H1 (cell line): Measurements from ENCODE around the gene ZNF556. TPM values are rescaled to one million over a fixed set of nuclear protein-coding genes. Genes with fewer than 3 reads are reported as not detected.
A peak's percentile ranks its signal among the peaks of the same experiment; 100 is the strongest.

Experiments
- CTCF ChIA-PET: fragments of 300-600 bp; sonication (Branson Sonifier 250); formaldehyde crosslinking; loops from one replicate; lab custom pipeline; 2021; ENCODE audit not compliant: partially characterized antibody; lab: Charles Lee
- POLR2A ChIA-PET: fragments of 300-600 bp; sonication (Branson Sonifier 250); formaldehyde crosslinking; loops from one replicate; lab custom pipeline; 2021; ENCODE audit warnings: inconsistent platforms; ENCODE audit not compliant: partially characterized antibody; lab: Charles Lee
- DNase-seq, 2 experiments: peaks; one replicate each; pipeline versions ENCODE4 v3.0.0 to v3.0.0-alpha.2; 2010 to 2022; ENCODE audit warnings: low spot score in 2 of 2, low read depth in 1 of 2, mixed read lengths in 1 of 2
- FAIRE-seq: peaks from 2 replicates; lab custom pipeline; 2011; peaks lifted over from hg19 to GRCh38; lab: Jason Lieb, UNC
- H2AFZ ChIP-seq: 2 replicates; pipeline ENCODE4 v1.8.1; 2012; ENCODE audit warnings: low read length, inconsistent platforms
- H2AK5ac ChIP-seq: 2 replicates; pipeline ENCODE4 v1.6.1; 2013; ENCODE audit warnings: low read depth, low read length
- H2BK120ac ChIP-seq: replicated peaks from 2 replicates; pipeline ENCODE3; 2013; ENCODE audit warnings: low read depth, low read length, inconsistent platforms
- H2BK12ac ChIP-seq: 2 replicates; pipeline ENCODE4 v1.6.1; 2013; ENCODE audit warnings: low read depth, low read length
- H2BK15ac ChIP-seq: 2 replicates; pipeline ENCODE4 v1.6.1; 2013; ENCODE audit warnings: low read length
- H2BK20ac ChIP-seq: 2 replicates; pipeline ENCODE4 v1.6.1; 2013; ENCODE audit warnings: low read length
- H2BK5ac ChIP-seq: 2 replicates; pipeline ENCODE4 v1.6.1; 2013; ENCODE audit warnings: low read depth, low read length
- H3K14ac ChIP-seq: 2 replicates; pipeline ENCODE4 v1.6.1; 2013; ENCODE audit warnings: inconsistent platforms; ENCODE audit not compliant: insufficient read length
- H3K18ac ChIP-seq: 2 replicates; pipeline ENCODE4 v1.6.1; 2013; ENCODE audit warnings: low read length; ENCODE audit errors: extremely low read depth
- H3K23ac ChIP-seq: 2 replicates; pipeline ENCODE4 v1.6.1; 2013; ENCODE audit warnings: inconsistent platforms; ENCODE audit not compliant: insufficient read length
- H3K23me2 ChIP-seq: 2 replicates; pipeline ENCODE4 v1.6.1; 2013; ENCODE audit warnings: low read depth, low read length
- H3K27ac ChIP-seq: 2 replicates; pipeline ENCODE4 v1.6.1; 2011; ENCODE audit warnings: low read depth, low read length, inconsistent platforms
- H3K27me3 ChIP-seq, 4 experiments: replicated peaks in 1 of 4; 1 replicate in 1 of 4; 2 replicates in 3 of 4; pipeline versions ENCODE4 v1.6.1 to v1.8.1; 2011 to 2013; ENCODE audit warnings: low read length in 3 of 4, mild to moderate bottlenecking in 3 of 4, inconsistent platforms in 2 of 4, mixed read lengths in 2 of 4, moderate library complexity in 1 of 4; ENCODE audit not compliant: control insufficient read depth in 3 of 4, insufficient read depth in 3 of 4; ENCODE audit errors: extremely low read depth in 1 of 4
- H3K36me3 ChIP-seq, 4 experiments: 2 replicates each; pipeline versions ENCODE4 v1.6.1 to v1.8.1; 2011 to 2013; ENCODE audit warnings: mild to moderate bottlenecking in 4 of 4, low read length in 3 of 4, moderate library complexity in 2 of 4, control low read depth in 1 of 4, inconsistent platforms in 1 of 4; ENCODE audit not compliant: insufficient read depth in 4 of 4, control insufficient read depth in 2 of 4
- H3K4ac ChIP-seq: replicated peaks from 2 replicates; pipeline ENCODE3; 2013; ENCODE audit warnings: low read length, low read depth, mixed read lengths, inconsistent platforms; ENCODE audit not compliant: insufficient read length
- H3K4me1 ChIP-seq, 4 experiments: replicated peaks in 1 of 4; 1 replicate in 1 of 4; 2 replicates in 3 of 4; pipeline versions ENCODE4 v1.6.1 to v1.8.1; 2011 to 2013; ENCODE audit warnings: low read length in 3 of 4, inconsistent platforms in 2 of 4, mixed read lengths in 1 of 4; ENCODE audit not compliant: insufficient read depth in 4 of 4, control insufficient read depth in 3 of 4
- H3K4me2 ChIP-seq, 2 experiments: 2 replicates each; pipeline versions ENCODE4 v1.6.1 to v1.8.1; 2011 to 2013; ENCODE audit warnings: low read depth in 2 of 2, low read length in 2 of 2, control low read depth in 1 of 2, inconsistent platforms in 1 of 2, mild to moderate bottlenecking in 1 of 2; ENCODE audit not compliant: insufficient read depth in 1 of 2
- H3K4me3 ChIP-seq, 4 experiments: fragments of 200-600, 300-600 bp in 1 of 4; sonication (generic), shearing (Covaris generic), sonication (Bioruptor Twin) in 1 of 4; 2 replicates each; pipeline versions ENCODE4 v1.5.1 to v1.8.1; 2011 to 2016; ENCODE audit warnings: low read length in 4 of 4, low read depth in 3 of 4, control low read depth in 2 of 4, inconsistent platforms in 2 of 4, mild to moderate bottlenecking in 2 of 4, mixed read lengths in 1 of 4, moderate library complexity in 1 of 4; ENCODE audit not compliant: insufficient read depth in 2 of 4; ENCODE audit errors: extremely low read depth in 1 of 4
- H3K56ac ChIP-seq: replicated peaks from 2 replicates; pipeline ENCODE3; 2013; ENCODE audit warnings: low read depth, mild to moderate bottlenecking, mixed read lengths, low read length, inconsistent platforms; ENCODE audit not compliant: insufficient read length
- H3K79me1 ChIP-seq: 2 replicates; pipeline ENCODE4 v1.6.1; 2013; ENCODE audit warnings: low read depth, low read length, control low read depth
- H3K79me2 ChIP-seq, 2 experiments: 2 replicates each; pipeline versions ENCODE4 v1.6.1 to v1.8.1; 2012 to 2013; ENCODE audit warnings: low read length in 2 of 2, mild to moderate bottlenecking in 2 of 2, inconsistent platforms in 1 of 2; ENCODE audit not compliant: insufficient read depth in 2 of 2, control insufficient read depth in 1 of 2
- H3K9ac ChIP-seq, 4 experiments: replicated peaks in 1 of 4; 1 replicate in 1 of 4; 2 replicates in 3 of 4; pipeline versions ENCODE4 v1.6.1 to v1.8.1; 2011 to 2013; ENCODE audit warnings: low read depth in 3 of 4, low read length in 3 of 4, control low read depth in 2 of 4, mild to moderate bottlenecking in 2 of 4, moderate library complexity in 2 of 4, inconsistent platforms in 1 of 4; ENCODE audit errors: extremely low read depth in 1 of 4
- H3K9me3 ChIP-seq, 2 experiments: 2 replicates each; pipeline versions ENCODE4 v1.6.1 to v1.8.1; 2012 to 2013; ENCODE audit warnings: mild to moderate bottlenecking in 2 of 2, moderate library complexity in 2 of 2, control low read depth in 1 of 2, inconsistent platforms in 1 of 2, low read depth in 1 of 2, low read length in 1 of 2, mixed read lengths in 1 of 2; ENCODE audit not compliant: insufficient read depth in 2 of 2
- H4K20me1 ChIP-seq, 2 experiments: replicated peaks in 1 of 2; 2 replicates each; pipeline versions ENCODE3 to v1.8.1; 2011 to 2013; ENCODE audit warnings: inconsistent platforms in 2 of 2, low read length in 2 of 2, mild to moderate bottlenecking in 1 of 2; ENCODE audit not compliant: insufficient read depth in 2 of 2, control insufficient read depth in 1 of 2
- H4K5ac ChIP-seq: 2 replicates; pipeline ENCODE4 v1.6.1; 2013; ENCODE audit warnings: low read length, low read depth, mixed read lengths, inconsistent platforms; ENCODE audit not compliant: insufficient read length
- H4K8ac ChIP-seq: 2 replicates; pipeline ENCODE4 v1.8.0; 2013; ENCODE audit warnings: mild to moderate bottlenecking, moderate library complexity, low read length, inconsistent platforms; ENCODE audit not compliant: insufficient read depth; ENCODE audit errors: extremely low read depth
- H4K91ac ChIP-seq: replicated peaks from 2 replicates; pipeline ENCODE3; 2013; ENCODE audit warnings: low read length, mixed read lengths, inconsistent platforms; ENCODE audit not compliant: insufficient read length
- RNF2 ChIP-seq: fragments of 200-900, 300-1000 bp; sonication (generic); IDR thresholded peaks from 2 replicates; pipeline ENCODE4 v1.7.1; 2016; ENCODE audit warnings: borderline replicate concordance, low read depth, mild to moderate bottlenecking, antibody characterized with exemption, low read length; ENCODE audit not compliant: poor library complexity, severe bottlenecking; ENCODE audit errors: missing control alignments
- ZNF274 ChIP-seq: IDR thresholded peaks from 2 replicates; pipeline ENCODE4 v1.7.0; 2012; ENCODE audit warnings: low read length, borderline replicate concordance; ENCODE audit errors: extremely low read depth
- WGBS, 2 experiments: shearing (Covaris generic) in 1 of 2; methylation state at CpG; one replicate each; pipeline versions ENCODE4 v1.1.6 to v1.1.7; 2013 to 2015; ENCODE audit warnings: low lambda C conversion rate in 2 of 2, mixed read lengths in 2 of 2, inconsistent platforms in 1 of 2, low coverage in 1 of 2, missing lambda C conversion rate in 1 of 2; ENCODE audit not compliant: insufficient replicate concordance in 2 of 2, insufficient coverage in 1 of 2, insufficient read length in 1 of 2; ENCODE audit errors: extremely low coverage in 1 of 2, missing lambda C conversion rate in 1 of 2; 5-methylcytosine and 5-hydroxymethylcytosine counted together
- polyA plus RNA-seq, 7 experiments: library from polyadenylated mRNA; depleted of rRNA in 3 of 7; stranded (reverse) in 5 of 7; unstranded in 2 of 7; fragments of >200 nt in 5 of 7; fragments of 200-250 nt in 2 of 7; gene quantifications; 1 replicate in 5 of 7; 2 replicates in 1 of 7; 4 replicates in 1 of 7; pipeline versions ENCODE4 v1.2.1 to v1.2.3, GENCODE V29; 2011 to 2013; ENCODE audit warnings: missing spikeins in 2 of 7, mixed read lengths in 2 of 7
- total RNA-seq: library from RNA; stranded (reverse); fragmentation: NEBNext Ultra II Directional; extraction: Animal tissue kit (Norgen Biotek cat#: 25700); gene quantifications from 2 replicates; pipeline ENCODE4 v1.2.1, GENCODE V29; 2021

ZNF556 gene
- total and polyA plus RNA-seq, 2 of the 8 experiments (the other 6 are each of a cell fraction or from before 2014, with no cell fraction given) = not detected

GRCh38 chr19:2917275-2918184 lies 50.4 kb downstream of the ZNF556 start:
- no peak overlapping the region for H3K9ac ChIP-seq
- H4K91ac ChIP-seq = no peak overlapping the region
- H4K8ac ChIP-seq = no peak overlapping the region
- no peak overlapping the region for H3K27ac ChIP-seq
- H3K56ac ChIP-seq = no peak overlapping the region
- H3K18ac ChIP-seq = no peak overlapping the region
- H3K9me3 ChIP-seq = peaks cover 32 to 38% of the 10 kb centered on the region in 2 experiments
- H3K79me1 ChIP-seq = no peaks in the 10 kb centered on the region; the same call in 1 of the 2 replicates
- no peaks in the 10 kb centered on the region for H4K20me1 ChIP-seq
- H3K14ac ChIP-seq = no peak overlapping the region
- no peak overlapping the region for H4K5ac ChIP-seq
- DNase-seq = no peak
- H3K23ac ChIP-seq = no peak overlapping the region
- CTCF ChIA-PET = interaction anchor here (0.6 kb wide), 1 partner anchor 1417 kb away, joined by 3 read pairs; no protein-coding TSS in a partner anchor
- 95% methylated on average over 16 of the region's 16 CpGs; no CpG with 5 or more reads in 1 of the 2 experiments for WGBS, 2 experiments
- H2AK5ac ChIP-seq = no peak overlapping the region
- TF ChIP-seq ZNF274 (peak; percentile 66; the same call in 1 of the 2 replicates), RNF2 (no peak)
- TF ChIP-seq, all 59 proteins: peak for 1
- no peak overlapping the region for H3K4me2 ChIP-seq
- peak; percentile 50 for FAIRE-seq
- H3K79me2 ChIP-seq = peaks cover 0 to 1% of the 10 kb centered on the region in 2 experiments; a peak in 3 of 4 replicates
- H3K4me3 ChIP-seq = no peak overlapping the region
- H2BK20ac ChIP-seq = no peak overlapping the region
- no peaks in the 10 kb centered on the region for H3K27me3 ChIP-seq
- no peak overlapping the region for H2BK120ac ChIP-seq
- H3K23me2 ChIP-seq = no peaks in the 10 kb centered on the region
- H2BK15ac ChIP-seq = no peak overlapping the region
- H3K4ac ChIP-seq = no peak overlapping the region
- POLR2A ChIA-PET = no interaction called here
- no peak overlapping the region for H2AFZ ChIP-seq
- H3K36me3 ChIP-seq = peaks cover 12 to 53% (median 33%) of the 10 kb centered on the region in 4 experiments; a peak in 7 of 8 replicates
- H3K4me1 ChIP-seq = no peaks in the 10 kb centered on the region
- H2BK5ac ChIP-seq = no peak overlapping the region
- no peak overlapping the region for H2BK12ac ChIP-seq
